Measurements from ENCODE around the gene STK10. TPM values are rescaled to one million over a fixed set of nuclear protein-coding genes. Genes with fewer than 3 reads are reported as not detected.

The STK10 gene
- total and polyA plus RNA-seq, 2 of the 8 experiments (the other 6 are each of a cell fraction or from before 2014, with no cell fraction given) = 10.5 to 21.4 TPM

DNA sequence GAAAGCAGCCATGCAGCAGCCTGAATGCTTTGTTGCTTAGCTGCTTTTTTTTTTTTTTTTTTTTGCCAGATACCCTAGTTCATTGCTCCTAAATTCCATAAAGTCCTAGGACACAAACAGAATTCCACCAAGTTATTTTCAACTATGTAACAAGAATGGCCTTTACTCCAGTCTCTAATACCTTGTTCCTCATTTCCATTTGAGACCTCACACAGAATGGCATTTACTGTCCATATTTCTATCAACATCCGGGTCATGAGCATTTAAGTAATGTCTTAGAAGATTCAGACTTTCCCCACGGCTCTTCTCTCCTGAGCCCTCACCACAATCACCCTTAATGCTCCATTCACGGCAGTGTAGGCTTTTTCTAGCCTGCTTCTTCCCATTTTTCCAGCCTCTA lies 149.9 kb downstream of the STK10 start:
- POLR2A ChIA-PET (ENCODE audit: partially characterized antibody) = interaction anchor here (2.2 kb wide), 1 partner anchor 31 kb away, joined by 7 read pairs; the partner anchor contains the start of gene FBXW11
- no peak overlapping the region for H3K18ac ChIP-seq (ENCODE audit: extremely low read depth, low read length)
- H3K23ac ChIP-seq (ENCODE audit: insufficient read length) = no peak overlapping the region
- H3K9ac ChIP-seq (replicated peaks in 1 of 4; ENCODE audit: extremely low read depth in 1 of 4, low read depth in 3 of 4, low read length in 3 of 4) = no peak overlapping the region
- no peak overlapping the region for H3K14ac ChIP-seq (ENCODE audit: insufficient read length)
- no peak overlapping the region for H2AK5ac ChIP-seq (ENCODE audit: low read depth, low read length)
- H2BK15ac ChIP-seq (ENCODE audit: low read length) = no peak overlapping the region
- H4K20me1 ChIP-seq (replicated peaks in 1 of 2; ENCODE audit: control insufficient read depth in 1 of 2, insufficient read depth in 2 of 2, low read length in 2 of 2) = no peaks in the 10 kb centered on the region
- 83% methylated on average over 3 of the region's 3 CpGs; no CpG with 5 or more reads in 1 of the 2 experiments for WGBS, 2 experiments (ENCODE audit: extremely low coverage in 1 of 2, insufficient coverage in 1 of 2, insufficient read length in 1 of 2, insufficient replicate concordance in 2 of 2, low coverage in 1 of 2, low lambda C conversion rate in 2 of 2, missing lambda C conversion rate in 1 of 2)
- H2AFZ ChIP-seq (ENCODE audit: low read length) = no peak overlapping the region
- no peak overlapping the region for H3K4ac ChIP-seq (replicated peaks; ENCODE audit: insufficient read length, low read depth, low read length)
- H3K27ac ChIP-seq (ENCODE audit: low read depth, low read length) = no peak overlapping the region
- H4K5ac ChIP-seq (ENCODE audit: insufficient read length, low read depth, low read length) = no peak overlapping the region
- H2BK12ac ChIP-seq (ENCODE audit: low read depth, low read length) = no peak overlapping the region
- no peaks in the 10 kb centered on the region for H3K79me2 ChIP-seq (ENCODE audit: control insufficient read depth in 1 of 2, insufficient read depth in 2 of 2, low read length in 2 of 2)
- no peak overlapping the region for H4K8ac ChIP-seq (ENCODE audit: extremely low read depth, insufficient read depth, low read length)
- H3K4me3 ChIP-seq (ENCODE audit: extremely low read depth in 1 of 4, insufficient read depth in 2 of 4, low read depth in 3 of 4, low read length in 4 of 4) = no peak overlapping the region
- no peaks in the 10 kb centered on the region; a peak in 1 of 7 replicates for H3K4me1 ChIP-seq (replicated peaks in 1 of 4; ENCODE audit: control insufficient read depth in 3 of 4, insufficient read depth in 4 of 4, low read length in 3 of 4)
- H3K79me1 ChIP-seq (ENCODE audit: low read depth, low read length) = no peaks in the 10 kb centered on the region
- no peak overlapping the region for H2BK20ac ChIP-seq (ENCODE audit: low read length)
- H3K4me2 ChIP-seq (ENCODE audit: insufficient read depth in 1 of 2, low read depth in 2 of 2, low read length in 2 of 2) = no peak overlapping the region
- DNase-seq (ENCODE audit: low read depth in 1 of 2, low spot score in 2 of 2) = no peak
- no peaks in the 10 kb centered on the region for H3K36me3 ChIP-seq (ENCODE audit: control insufficient read depth in 2 of 4, insufficient read depth in 4 of 4, low read length in 3 of 4)
- CTCF ChIA-PET (ENCODE audit: partially characterized antibody) = interaction anchor here (0.6 to 2.7 kb wide), 2 partner anchors 126 to 129 kb away, joined by 3 to 14 read pairs; no protein-coding TSS in a partner anchor
- H3K27me3 ChIP-seq (replicated peaks in 1 of 4; ENCODE audit: control insufficient read depth in 3 of 4, extremely low read depth in 1 of 4, insufficient read depth in 3 of 4, low read length in 3 of 4) = no peaks in the 10 kb centered on the region
- TF ChIP-seq CBX8 (IDR thresholded peaks at IDR 0.05; ENCODE audit: borderline replicate concordance, low read depth, low read length) = no peak
- TF ChIP-seq SP2 (IDR thresholded peaks at IDR 0.05; ENCODE audit: low read length) = no peak
- no peak for TF ChIP-seq ASH2L (IDR thresholded peaks at IDR 0.05; ENCODE audit: low read length)
- no peak for TF ChIP-seq SRF (IDR thresholded peaks at IDR 0.05; ENCODE audit: low read depth, low read length)
- TF ChIP-seq EGR1 (IDR thresholded peaks at IDR 0.05; ENCODE audit: borderline replicate concordance, low read depth, low read length) = no peak
- TF ChIP-seq GTF2F1 (IDR thresholded peaks at IDR 0.05; ENCODE audit: borderline replicate concordance, low read depth, low read length) = no peak
- TF ChIP-seq KDM4A (IDR thresholded peaks at IDR 0.05; ENCODE audit: low read depth, low read length, severe bottlenecking) = no peak
- no peak for TF ChIP-seq BCL11A (IDR thresholded peaks at IDR 0.05; ENCODE audit: low read depth in 2 of 2, low read length in 2 of 2)
- no peak for TF ChIP-seq TAF1 (IDR thresholded peaks at IDR 0.05; ENCODE audit: low read depth, low read length)
- TF ChIP-seq CHD2 (IDR thresholded peaks at IDR 0.05; ENCODE audit: low read length) = no peak
- TF ChIP-seq PHF8 (conservative IDR thresholded peaks at IDR 0.05; ENCODE audit: low read depth, low read length) = no peak
- TF ChIP-seq SIX5 (IDR thresholded peaks at IDR 0.05; ENCODE audit: low read depth, low read length) = no peak
- TF ChIP-seq CBX5 (IDR thresholded peaks at IDR 0.05; ENCODE audit: low read depth, low read length) = no peak
- TF ChIP-seq, protein P1, sequence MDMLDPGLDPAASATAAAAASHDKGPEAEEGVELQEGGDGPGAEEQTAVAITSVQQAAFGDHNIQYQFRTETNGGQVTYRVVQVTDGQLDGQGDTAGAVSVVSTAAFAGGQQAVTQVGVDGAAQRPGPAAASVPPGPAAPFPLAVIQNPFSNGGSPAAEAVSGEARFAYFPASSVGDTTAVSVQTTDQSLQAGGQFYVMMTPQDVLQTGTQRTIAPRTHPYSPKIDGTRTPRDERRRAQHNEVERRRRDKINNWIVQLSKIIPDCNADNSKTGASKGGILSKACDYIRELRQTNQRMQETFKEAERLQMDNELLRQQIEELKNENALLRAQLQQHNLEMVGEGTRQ (IDR thresholded peaks at IDR 0.05; ENCODE audit: low read length) = no peak
- no peak for TF ChIP-seq JUN (IDR thresholded peaks at IDR 0.05; ENCODE audit: low read depth, low read length)
- FAIRE-seq = no peak
- H3K56ac ChIP-seq (replicated peaks; ENCODE audit: insufficient read length, low read depth, low read length) = no peak overlapping the region
- no peak overlapping the region for H4K91ac ChIP-seq (replicated peaks; ENCODE audit: insufficient read length, low read length)
- H2BK120ac ChIP-seq (replicated peaks; ENCODE audit: low read depth, low read length) = no peak overlapping the region
- H3K23me2 ChIP-seq (ENCODE audit: low read depth, low read length) = no peaks in the 10 kb centered on the region
- no peak overlapping the region for H2BK5ac ChIP-seq (ENCODE audit: low read depth, low read length)
- H3K9me3 ChIP-seq (ENCODE audit: insufficient read depth in 2 of 2, low read depth in 1 of 2, low read length in 1 of 2) = peaks cover 3 to 4% of the 10 kb centered on the region in 2 experiments; a peak in 1 of 4 replicates

Data from H1 (cell line).